Mesendoderm (in vitro differentiated cells): Measurements from ENCODE around the gene RASEF.
A peak's percentile ranks its signal among the peaks of the same experiment; 100 is the strongest.

Source experiments
- DNase-seq: peaks from one replicate; pipeline ENCODE4 v3.0.0; 2013
- H2AK5ac ChIP-seq: 2 replicates; pipeline ENCODE4 v1.6.1; 2013; ENCODE audit warnings: low read length, inconsistent platforms
- H2BK120ac ChIP-seq: 2 replicates; pipeline ENCODE4 v1.6.1; 2013; ENCODE audit warnings: low read depth, mild to moderate bottlenecking, low read length, moderate library complexity, mixed read lengths
- H2BK15ac ChIP-seq: replicated peaks from 2 replicates; pipeline ENCODE4 v1.6.1; 2013; ENCODE audit warnings: low read depth, mild to moderate bottlenecking, moderate library complexity
- H2BK5ac ChIP-seq: 2 replicates; pipeline ENCODE4 v1.6.1; 2013; ENCODE audit warnings: low read length, inconsistent platforms
- H3K18ac ChIP-seq: 2 replicates; pipeline ENCODE4 v1.6.1; 2013; ENCODE audit warnings: mild to moderate bottlenecking, low read length, mixed read lengths
- H3K23ac ChIP-seq: one replicate; pipeline ENCODE4 v1.6.1; 2013; ENCODE audit warnings: low read length
- H3K27ac ChIP-seq: 2 replicates; pipeline ENCODE4 v1.5.1; 2013; ENCODE audit warnings: low read depth, mild to moderate bottlenecking, inconsistent platforms, low read length, moderate library complexity
- H3K27me3 ChIP-seq: 2 replicates; pipeline ENCODE4 v1.6.1; 2013; ENCODE audit warnings: low read length, control low read depth, mild to moderate bottlenecking, inconsistent platforms; ENCODE audit not compliant: insufficient read depth, poor library complexity
- H3K36me3 ChIP-seq: 2 replicates; pipeline ENCODE4 v1.6.1; 2013; ENCODE audit warnings: low read length, inconsistent platforms; ENCODE audit not compliant: control insufficient read depth, insufficient read depth
- H3K4ac ChIP-seq: one replicate; pipeline ENCODE4 v1.6.1; 2013; ENCODE audit warnings: low read depth, mild to moderate bottlenecking, low read length, moderate library complexity
- H3K4me1 ChIP-seq: 2 replicates; pipeline ENCODE4 v1.6.1; 2013; ENCODE audit warnings: low read depth, low read length, inconsistent platforms; ENCODE audit not compliant: control insufficient read depth
- H3K4me2 ChIP-seq: 2 replicates; pipeline ENCODE4 v1.6.1; 2013; ENCODE audit warnings: low read length
- H3K4me3 ChIP-seq: 2 replicates; pipeline ENCODE4 v1.5.1; 2013; ENCODE audit warnings: mild to moderate bottlenecking, low read length
- H3K56ac ChIP-seq: one replicate; pipeline ENCODE4 v1.6.1; 2013; ENCODE audit warnings: low read length
- H3K79me1 ChIP-seq: 2 replicates; pipeline ENCODE4 v1.6.1; 2013; ENCODE audit warnings: low read length, inconsistent platforms
- H3K79me2 ChIP-seq: 2 replicates; pipeline ENCODE4 v1.6.1; 2013; ENCODE audit warnings: mild to moderate bottlenecking, low read length; ENCODE audit not compliant: control insufficient read depth, insufficient read depth
- H3K9ac ChIP-seq: 2 replicates; pipeline ENCODE4 v1.6.1; 2013; ENCODE audit warnings: low read length, inconsistent platforms
- H4K5ac ChIP-seq: one replicate; pipeline ENCODE4 v1.6.1; 2013; ENCODE audit warnings: low read length
- H4K8ac ChIP-seq: one replicate; pipeline ENCODE4 v1.6.1; 2013; ENCODE audit warnings: low read depth, mild to moderate bottlenecking, control low read depth, low read length, moderate library complexity
- WGBS: extraction: QIAGEN DNeasy Blood & Tissue Kit; methylation state at CpG from one replicate; pipeline ENCODE4 v1.1.7; 2013; ENCODE audit warnings: low lambda C conversion rate, missing lambda C conversion rate; ENCODE audit not compliant: insufficient coverage; ENCODE audit errors: extremely low coverage; 5-methylcytosine and 5-hydroxymethylcytosine counted together

Gene RASEF

GRCh38 chr9:82968388-82968787, 94.6 kb downstream of the RASEF start:
- no peak overlapping the region for H2BK120ac ChIP-seq
- no peaks in the 10 kb centered on the region for H3K79me2 ChIP-seq
- WGBS, result no CpG with 5 or more reads among the region's 3 CpGs
- no peak for DNase-seq
- H4K5ac ChIP-seq, result no peak overlapping the region
- no peak overlapping the region for H3K18ac ChIP-seq
- H3K4ac ChIP-seq, result no peak overlapping the region
- H3K27ac ChIP-seq, result no peak overlapping the region
- H3K9ac ChIP-seq, result no peak overlapping the region
- H3K27me3 ChIP-seq, result no peaks in the 10 kb centered on the region
- H3K56ac ChIP-seq, result no peak overlapping the region
- no peaks in the 10 kb centered on the region for H3K79me1 ChIP-seq
- no peaks in the 10 kb centered on the region for H3K36me3 ChIP-seq
- no peak overlapping the region for H3K4me2 ChIP-seq
- H3K4me3 ChIP-seq, result no peak overlapping the region
- no peak overlapping the region for H3K23ac ChIP-seq
- no peak overlapping the region for H2BK5ac ChIP-seq
- H2AK5ac ChIP-seq, result no peak overlapping the region
- no peak overlapping the region for H2BK15ac ChIP-seq
- H4K8ac ChIP-seq, result no peak overlapping the region
- no peaks in the 10 kb centered on the region for H3K4me1 ChIP-seq

GRCh38 chr9:82961504-82962125, 101.3 kb downstream of the RASEF start:
- H3K79me1 ChIP-seq, result no peaks in the 10 kb centered on the region
- no peak overlapping the region for H3K56ac ChIP-seq
- no peak overlapping the region for H3K18ac ChIP-seq
- H3K79me2 ChIP-seq, result no peaks in the 10 kb centered on the region
- H3K36me3 ChIP-seq, result no peaks in the 10 kb centered on the region
- no peak overlapping the region for H4K5ac ChIP-seq
- no peak overlapping the region for H3K27ac ChIP-seq
- H3K27me3 ChIP-seq, result no peaks in the 10 kb centered on the region
- H2BK15ac ChIP-seq, result no peak overlapping the region
- H3K4me3 ChIP-seq, result no peak overlapping the region
- H2AK5ac ChIP-seq, result no peak overlapping the region
- DNase-seq, result peak; percentile 87
- H2BK5ac ChIP-seq, result no peak overlapping the region
- H3K23ac ChIP-seq, result no peak overlapping the region
- WGBS, result no CpG with 5 or more reads among the region's 7 CpGs
- no peaks in the 10 kb centered on the region for H3K4me1 ChIP-seq
- H3K4ac ChIP-seq, result no peak overlapping the region
- H2BK120ac ChIP-seq, result no peak overlapping the region
- no peak overlapping the region for H4K8ac ChIP-seq
- H3K4me2 ChIP-seq, result no peak overlapping the region
- no peak overlapping the region for H3K9ac ChIP-seq

GRCh38 chr9:82957529-82958379, 105.2 kb downstream of the RASEF start:
- Histone ChIP-seq H4K5ac (no peak overlapping the region), H3K27ac (no peak overlapping the region), H3K4me1 (no peaks in the 10 kb centered on the region), H3K18ac (no peak overlapping the region), H3K36me3 (no peaks in the 10 kb centered on the region), H3K23ac (no peak overlapping the region), H3K79me2 (no peaks in the 10 kb centered on the region), H3K4me2 (no peak overlapping the region), H3K27me3 (no peaks in the 10 kb centered on the region), H3K79me1 (no peaks in the 10 kb centered on the region), H2BK15ac (no peak overlapping the region), H3K9ac (no peak overlapping the region), H4K8ac (no peak overlapping the region), H2AK5ac (no peak overlapping the region), H3K56ac (peak overlapping the region; percentile 57), H2BK5ac (no peak overlapping the region), H2BK120ac (peak overlapping the region; percentile 45), H3K4ac (no peak overlapping the region), H3K4me3 (no peak overlapping the region)
- WGBS, result no CpG with 5 or more reads among the region's 7 CpGs
- DNase-seq, result no peak

- Histone ChIP-seq H4K8ac (no peak overlapping the region), H3K4me1 (peaks cover 6% of the 10 kb centered on the region), H3K4me3 (no peak overlapping the region), H2AK5ac (no peak overlapping the region), H2BK120ac (no peak overlapping the region), H3K79me1 (no peaks in the 10 kb centered on the region), H3K79me2 (no peaks in the 10 kb centered on the region), H2BK15ac (no peak overlapping the region), H3K27me3 (no peaks in the 10 kb centered on the region), H3K56ac (no peak overlapping the region), H3K18ac (no peak overlapping the region), H3K9ac (no peak overlapping the region), H3K27ac (no peak overlapping the region), H3K4ac (no peak overlapping the region), H4K5ac (no peak overlapping the region), H3K4me2 (no peak overlapping the region), H2BK5ac (no peak overlapping the region), H3K23ac (no peak overlapping the region), H3K36me3 (no peaks in the 10 kb centered on the region)
- DNase-seq, result no peak
- WGBS, result no CpG with 5 or more reads among the region's 2 CpGs
Observed at GRCh38 chr9:82949203-82949602, 113.7 kb downstream of the RASEF start.

- H3K9ac ChIP-seq, result no peak overlapping the region
- H2BK5ac ChIP-seq, result no peak overlapping the region
- no peaks in the 10 kb centered on the region for H3K4me1 ChIP-seq
- H3K36me3 ChIP-seq, result no peaks in the 10 kb centered on the region
- no peaks in the 10 kb centered on the region for H3K79me2 ChIP-seq
- H3K18ac ChIP-seq, result no peak overlapping the region
- H2AK5ac ChIP-seq, result no peak overlapping the region
- H3K79me1 ChIP-seq, result no peaks in the 10 kb centered on the region
- no CpG with 5 or more reads among the region's 7 CpGs for WGBS
- no peak overlapping the region for H2BK15ac ChIP-seq
- H4K8ac ChIP-seq, result no peak overlapping the region
- H3K4ac ChIP-seq, result no peak overlapping the region
- H4K5ac ChIP-seq, result no peak overlapping the region
- H3K27ac ChIP-seq, result no peak overlapping the region
- no peak overlapping the region for H3K56ac ChIP-seq
- no peak for DNase-seq
- H3K4me2 ChIP-seq, result no peak overlapping the region
- H3K23ac ChIP-seq, result no peak overlapping the region
- no peak overlapping the region for H3K4me3 ChIP-seq
- no peaks in the 10 kb centered on the region for H3K27me3 ChIP-seq
- no peak overlapping the region for H2BK120ac ChIP-seq
Observed at GRCh38 chr9:82940376-82940775, 122.6 kb downstream of the RASEF start.
